DMS79 treated with DMSO at 0.1 percent for 48 hours (cell line): ENCODE measurements around the gene CACNB2.
"Not testable (repeated sequence)": the region's sequence is repeated elsewhere in the genome, so short reads cannot be mapped to it uniquely, and the experiment has no call there.

Experiments used
- DNase-seq: peaks from one replicate; lab custom pipeline; 2025; lab: John Stamatoyannopoulos, UW

Gene CACNB2

GRCh38 chr10:18401416-18402195 is 261.4 kb downstream of the CACNB2 start:
- DNase-seq: no peak

GRCh38 chr10:18402853-18403252 is 262.6 kb downstream of the CACNB2 start:
- no peak for DNase-seq

GRCh38 chr10:18404530-18404929 is 264.3 kb downstream of the CACNB2 start:
- no peak for DNase-seq

GRCh38 chr10:18406136-18406535 is 265.9 kb downstream of the CACNB2 start:
- DNase-seq: no peak

GRCh38 chr10:18409599-18410397 is 269.6 kb downstream of the CACNB2 start:
- DNase-seq: no peak

- peak; percentile 0 for DNase-seq
These were observed 273.8 kb downstream of the CACNB2 start for GRCh38 chr10:18414061-18414460.

GRCh38 chr10:18417950-18418527 is 277.8 kb downstream of the CACNB2 start:
- no peak for DNase-seq

GRCh38 chr10:18418541-18419215 is 278.5 kb downstream of the CACNB2 start:
- DNase-seq: no peak

- no peak for DNase-seq
These were observed 279.7 kb downstream of the CACNB2 start for GRCh38 chr10:18419945-18420344.

GRCh38 chr10:18421726-18422293 is 281.6 kb downstream of the CACNB2 start:
- no peak for DNase-seq

GRCh38 chr10:18423058-18423637 is 282.9 kb downstream of the CACNB2 start:
- no peak for DNase-seq

GRCh38 chr10:18424200-18424599 is 284.0 kb downstream of the CACNB2 start:
- DNase-seq: no peak

GRCh38 chr10:18429335-18429734 is 289.1 kb downstream of the CACNB2 start:
- no peak for DNase-seq

GRCh38 chr10:18436902-18437301 is 296.7 kb downstream of the CACNB2 start:
- no peak for DNase-seq

GRCh38 chr10:18437486-18437885 is 297.3 kb downstream of the CACNB2 start:
- no peak for DNase-seq

GRCh38 chr10:18438361-18439126 is 298.3 kb downstream of the CACNB2 start:
- no peak for DNase-seq

GRCh38 chr10:18439601-18440000 is 299.4 kb downstream of the CACNB2 start:
- no peak for DNase-seq

- DNase-seq: not testable (repeated sequence)
These were observed 305.4 kb downstream of the CACNB2 start for GRCh38 chr10:18445635-18446034.

- no peak for DNase-seq
These were observed 306.0 kb downstream of the CACNB2 start for GRCh38 chr10:18446205-18446604.

GRCh38 chr10:18449611-18450026 is 309.4 kb downstream of the CACNB2 start:
- DNase-seq: no peak

- DNase-seq: no peak
These were observed 310.1 kb downstream of the CACNB2 start for GRCh38 chr10:18450298-18450697.
